ENCODE data around the gene ZMYM4. TPM values are rescaled to one million over a fixed set of nuclear protein-coding genes. Genes with fewer than 3 reads are reported as not detected.

ZMYM4 gene
- polyA plus RNA-seq, 2 of the 4 experiments (the other 2 are of a cell fraction): 12.2 to 36.3 TPM

GRCh38 chr1:35274197-35274596 is 5.7 kb downstream of the ZMYM4 start:
- Histone ChIP-seq H3K4me3 (no peak overlapping the region), H3K9me3 (no peaks in the 10 kb centered on the region), H3K4me1 (no peaks in the 10 kb centered on the region; the same call in 2 of the 3 replicates), H3K4me2 (no peak overlapping the region), H3K27ac (no peak overlapping the region)
- TF ChIP-seq, protein P1, sequence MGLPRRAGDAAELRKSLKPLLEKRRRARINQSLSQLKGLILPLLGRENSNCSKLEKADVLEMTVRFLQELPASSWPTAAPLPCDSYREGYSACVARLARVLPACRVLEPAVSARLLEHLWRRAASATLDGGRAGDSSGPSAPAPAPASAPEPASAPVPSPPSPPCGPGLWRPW (IDR thresholded peaks at IDR 0.05): no peak
- no peak for TF ChIP-seq POLR2A (IDR thresholded peaks at IDR 0.05; ENCODE audit: low read length)
- no peak for TF ChIP-seq KDM5A (IDR thresholded peaks at IDR 0.05)
- TF ChIP-seq ZNF302 (CRISPR knock-in tag; IDR thresholded peaks at IDR 0.05): no peak
- no peak for TF ChIP-seq NPAS2 (CRISPR knock-in tag; IDR thresholded peaks at IDR 0.05; ENCODE audit: borderline replicate concordance)
- no peak for TF ChIP-seq HOXB5 (CRISPR knock-in tag; IDR thresholded peaks at IDR 0.05)
- TF ChIP-seq CEBPB (IDR thresholded peaks at IDR 0.05): no peak
- no peak for TF ChIP-seq HOXB13 (CRISPR knock-in tag; IDR thresholded peaks at IDR 0.05; ENCODE audit: low read depth)
- no peak for TF ChIP-seq TFCP2L1 (CRISPR knock-in tag; IDR thresholded peaks at IDR 0.05)
- TF ChIP-seq ELK1 (IDR thresholded peaks at IDR 0.05; ENCODE audit: low read depth, low read length): no peak
- TF ChIP-seq, protein P2, sequence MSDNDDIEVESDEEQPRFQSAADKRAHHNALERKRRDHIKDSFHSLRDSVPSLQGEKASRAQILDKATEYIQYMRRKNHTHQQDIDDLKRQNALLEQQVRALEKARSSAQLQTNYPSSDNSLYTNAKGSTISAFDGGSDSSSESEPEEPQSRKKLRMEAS (IDR thresholded peaks at IDR 0.05): no peak
- TF ChIP-seq CBX8 (IDR thresholded peaks at IDR 0.05): no peak
- TF ChIP-seq, protein P3, sequence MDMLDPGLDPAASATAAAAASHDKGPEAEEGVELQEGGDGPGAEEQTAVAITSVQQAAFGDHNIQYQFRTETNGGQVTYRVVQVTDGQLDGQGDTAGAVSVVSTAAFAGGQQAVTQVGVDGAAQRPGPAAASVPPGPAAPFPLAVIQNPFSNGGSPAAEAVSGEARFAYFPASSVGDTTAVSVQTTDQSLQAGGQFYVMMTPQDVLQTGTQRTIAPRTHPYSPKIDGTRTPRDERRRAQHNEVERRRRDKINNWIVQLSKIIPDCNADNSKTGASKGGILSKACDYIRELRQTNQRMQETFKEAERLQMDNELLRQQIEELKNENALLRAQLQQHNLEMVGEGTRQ (IDR thresholded peaks at IDR 0.05): no peak
- TF ChIP-seq CHD4 (IDR thresholded peaks at IDR 0.05; ENCODE audit: borderline replicate concordance): no peak
- TF ChIP-seq GATA3 (IDR thresholded peaks at IDR 0.05; ENCODE audit: borderline replicate concordance): no peak
- no peak for TF ChIP-seq KDM1A (IDR thresholded peaks at IDR 0.05; ENCODE audit: low read depth)
- TF ChIP-seq SMC3 (IDR thresholded peaks at IDR 0.05): no peak
- TF ChIP-seq BHLHE40 (IDR thresholded peaks at IDR 0.05; ENCODE audit: low read depth, low read length): no peak
- TF ChIP-seq RNF2 (IDR thresholded peaks at IDR 0.05; ENCODE audit: borderline replicate concordance, low read depth): no peak
- TF ChIP-seq HDAC2 (IDR thresholded peaks at IDR 0.05): no peak
- ATAC-seq (no peak), FAIRE-seq (no peak), DNase-seq (ENCODE audit: low read depth in 1 of 2, low spot score in 1 of 2) (no peak)
- ChIA-PET CTCF (no interaction called here), POLR2A (no interaction called here)
- 86% methylated on average over 4 of the region's 4 CpGs for WGBS (ENCODE audit: missing lambda C conversion rate)

- no peak overlapping the region for H3K4me3 ChIP-seq
- 77% methylated on average over 6 of the region's 6 CpGs for WGBS (ENCODE audit: missing lambda C conversion rate)
- no peak for DNase-seq (ENCODE audit: low read depth in 1 of 2, low spot score in 1 of 2)
- no peak for TF ChIP-seq REST (IDR thresholded peaks at IDR 0.05)
- no peak for TF ChIP-seq GATA3 (IDR thresholded peaks at IDR 0.05; ENCODE audit: borderline replicate concordance)
- no peak for TF ChIP-seq CBX8 (IDR thresholded peaks at IDR 0.05)
- no peak for TF ChIP-seq TP53 (CRISPR knock-in tag; IDR thresholded peaks at IDR 0.05)
- TF ChIP-seq, protein P4, sequence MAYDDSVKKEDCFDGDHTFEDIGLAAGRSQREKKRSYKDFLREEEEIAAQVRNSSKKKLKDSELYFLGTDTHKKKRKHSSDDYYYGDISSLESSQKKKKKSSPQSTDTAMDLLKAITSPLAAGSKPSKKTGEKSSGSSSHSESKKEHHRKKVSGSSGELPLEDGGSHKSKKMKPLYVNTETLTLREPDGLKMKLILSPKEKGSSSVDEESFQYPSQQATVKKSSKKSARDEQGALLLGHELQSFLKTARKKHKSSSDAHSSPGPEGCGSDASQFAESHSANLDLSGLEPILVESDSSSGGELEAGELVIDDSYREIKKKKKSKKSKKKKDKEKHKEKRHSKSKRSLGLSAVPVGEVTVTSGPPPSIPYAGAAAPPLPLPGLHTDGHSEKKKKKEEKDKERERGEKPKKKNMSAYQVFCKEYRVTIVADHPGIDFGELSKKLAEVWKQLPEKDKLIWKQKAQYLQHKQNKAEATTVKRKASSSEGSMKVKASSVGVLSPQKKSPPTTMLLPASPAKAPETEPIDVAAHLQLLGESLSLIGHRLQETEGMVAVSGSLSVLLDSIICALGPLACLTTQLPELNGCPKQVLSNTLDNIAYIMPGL (CRISPR knock-in tag; IDR thresholded peaks at IDR 0.05; ENCODE audit: borderline replicate concordance): no peak
- no peak for TF ChIP-seq EP300 (IDR thresholded peaks at IDR 0.05)
- TF ChIP-seq NPAS2 (CRISPR knock-in tag; IDR thresholded peaks at IDR 0.05; ENCODE audit: borderline replicate concordance): no peak
- TF ChIP-seq CBX2 (IDR thresholded peaks at IDR 0.05; ENCODE audit: borderline replicate concordance, low read depth): no peak
- no peak for TF ChIP-seq TFCP2L1 (CRISPR knock-in tag; IDR thresholded peaks at IDR 0.05)
- TF ChIP-seq, protein P5, sequence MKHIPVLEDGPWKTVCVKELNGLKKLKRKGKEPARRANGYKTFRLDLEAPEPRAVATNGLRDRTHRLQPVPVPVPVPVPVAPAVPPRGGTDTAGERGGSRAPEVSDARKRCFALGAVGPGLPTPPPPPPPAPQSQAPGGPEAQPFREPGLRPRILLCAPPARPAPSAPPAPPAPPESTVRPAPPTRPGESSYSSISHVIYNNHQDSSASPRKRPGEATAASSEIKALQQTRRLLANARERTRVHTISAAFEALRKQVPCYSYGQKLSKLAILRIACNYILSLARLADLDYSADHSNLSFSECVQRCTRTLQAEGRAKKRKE (CRISPR knock-in tag; IDR thresholded peaks at IDR 0.05; ENCODE audit: low read depth): no peak
- TF ChIP-seq NR3C1 (IDR thresholded peaks at IDR 0.05): no peak
- TF ChIP-seq ELK1 (IDR thresholded peaks at IDR 0.05; ENCODE audit: low read depth, low read length): no peak
- no peak overlapping the region for H3K4me2 ChIP-seq
- no peak overlapping the region for H3K27ac ChIP-seq
- H3K9me3 ChIP-seq: no peaks in the 10 kb centered on the region
- FAIRE-seq: no peak
- POLR2A ChIA-PET: no interaction called here
- ATAC-seq: no peak
- CTCF ChIA-PET: no interaction called here
- no peaks in the 10 kb centered on the region for H3K4me1 ChIP-seq
Observed at GRCh38 chr1:35278886-35279554, 10.5 kb downstream of the ZMYM4 start.

Measured in A549 (cell line).